RWPE2 (cell line): Measurements from ENCODE around the gene SYNGAP1.
"Not testable (repeated sequence)": the region's sequence is repeated elsewhere in the genome, so short reads cannot be mapped to it uniquely, and the experiment has no call there.

Experiments used
- ATAC-seq: fragments of 200-7000 bp; cut with Tn5 transposase; 3 replicates; pipeline ENCODE4 v1.9.1; 2021; ENCODE audit warnings: low read depth
- DNase-seq: peaks from one replicate; pipeline ENCODE4 v3.0.0-alpha.2; 2020; ENCODE audit warnings: low spot score
- H3K27ac ChIP-seq: fragments of 450-650 bp; 2 replicates; pipeline ENCODE4 v1.5.1; 2017; ENCODE audit warnings: mild to moderate bottlenecking; ENCODE audit not compliant: poor library complexity, severe bottlenecking
- H3K27me3 ChIP-seq: fragments of 250-450 bp; sonication (Bioruptor Pico); 2 replicates; pipeline ENCODE4 v1.5.1; 2021; ENCODE audit warnings: mild to moderate bottlenecking, moderate library complexity; ENCODE audit not compliant: insufficient read depth, poor library complexity, severe bottlenecking
- H3K36me3 ChIP-seq: fragments of 250-450 bp; sonication (Bioruptor Pico); 2 replicates; pipeline ENCODE4 v1.5.1; 2020; ENCODE audit warnings: low read depth, mild to moderate bottlenecking, moderate library complexity
- H3K4me1 ChIP-seq: fragments of 250-450 bp; sonication (Bioruptor Pico); 2 replicates; pipeline ENCODE4 v1.5.1; 2021; ENCODE audit warnings: mild to moderate bottlenecking, moderate library complexity; ENCODE audit not compliant: insufficient read depth, poor library complexity, severe bottlenecking
- H3K4me3 ChIP-seq: fragments of 250-450 bp; sonication (Bioruptor Pico); 2 replicates; pipeline ENCODE4 v1.5.1; 2021; ENCODE audit warnings: mild to moderate bottlenecking, moderate library complexity; ENCODE audit not compliant: severe bottlenecking
- H3K9me3 ChIP-seq: fragments of 250-450 bp; sonication (Bioruptor Pico); 2 replicates; pipeline ENCODE4 v1.5.1; 2021; ENCODE audit warnings: mild to moderate bottlenecking, moderate library complexity; ENCODE audit not compliant: severe bottlenecking
- TF ChIP-seq, protein P1 (sequence below): fragments of 450-650 bp; IDR thresholded peaks from one replicate; pipeline ENCODE4 v1.5.1; 2017; ENCODE audit warnings: mild to moderate bottlenecking, moderate library complexity; ENCODE audit not compliant: poor library complexity, severe bottlenecking

The SYNGAP1 gene

DNA sequence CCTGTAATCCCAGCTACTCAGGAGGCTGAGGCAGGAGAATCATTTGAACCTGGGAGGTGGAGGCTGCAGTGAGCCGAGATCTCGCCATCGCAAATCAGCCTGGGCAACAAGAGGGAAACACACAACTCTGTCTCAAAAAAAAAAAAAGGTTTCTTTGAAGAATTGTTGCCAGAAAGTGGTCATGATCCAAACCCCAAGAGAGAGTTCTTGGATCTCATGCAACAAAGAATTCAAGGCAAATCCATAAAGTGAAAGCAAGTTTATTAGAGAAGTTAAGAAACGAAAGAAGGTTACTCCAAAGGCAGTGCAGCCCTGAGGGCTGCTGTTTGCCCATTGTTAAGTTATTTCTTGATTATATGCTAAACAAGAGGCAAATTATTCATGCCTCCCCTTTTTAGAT lies 42.7 kb upstream of the SYNGAP1 start:
- H3K9me3 ChIP-seq = no peaks in the 10 kb centered on the region
- H3K4me3 ChIP-seq = no peak overlapping the region
- no peaks in the 10 kb centered on the region for H3K36me3 ChIP-seq
- no peak for DNase-seq
- peaks cover 23% of the 10 kb centered on the region for H3K4me1 ChIP-seq
- TF ChIP-seq, protein P1, sequence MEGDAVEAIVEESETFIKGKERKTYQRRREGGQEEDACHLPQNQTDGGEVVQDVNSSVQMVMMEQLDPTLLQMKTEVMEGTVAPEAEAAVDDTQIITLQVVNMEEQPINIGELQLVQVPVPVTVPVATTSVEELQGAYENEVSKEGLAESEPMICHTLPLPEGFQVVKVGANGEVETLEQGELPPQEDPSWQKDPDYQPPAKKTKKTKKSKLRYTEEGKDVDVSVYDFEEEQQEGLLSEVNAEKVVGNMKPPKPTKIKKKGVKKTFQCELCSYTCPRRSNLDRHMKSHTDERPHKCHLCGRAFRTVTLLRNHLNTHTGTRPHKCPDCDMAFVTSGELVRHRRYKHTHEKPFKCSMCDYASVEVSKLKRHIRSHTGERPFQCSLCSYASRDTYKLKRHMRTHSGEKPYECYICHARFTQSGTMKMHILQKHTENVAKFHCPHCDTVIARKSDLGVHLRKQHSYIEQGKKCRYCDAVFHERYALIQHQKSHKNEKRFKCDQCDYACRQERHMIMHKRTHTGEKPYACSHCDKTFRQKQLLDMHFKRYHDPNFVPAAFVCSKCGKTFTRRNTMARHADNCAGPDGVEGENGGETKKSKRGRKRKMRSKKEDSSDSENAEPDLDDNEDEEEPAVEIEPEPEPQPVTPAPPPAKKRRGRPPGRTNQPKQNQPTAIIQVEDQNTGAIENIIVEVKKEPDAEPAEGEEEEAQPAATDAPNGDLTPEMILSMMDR = no peak
- ATAC-seq = no peak
- no peak overlapping the region for H3K27ac ChIP-seq
- no peaks in the 10 kb centered on the region for H3K27me3 ChIP-seq

DNA sequence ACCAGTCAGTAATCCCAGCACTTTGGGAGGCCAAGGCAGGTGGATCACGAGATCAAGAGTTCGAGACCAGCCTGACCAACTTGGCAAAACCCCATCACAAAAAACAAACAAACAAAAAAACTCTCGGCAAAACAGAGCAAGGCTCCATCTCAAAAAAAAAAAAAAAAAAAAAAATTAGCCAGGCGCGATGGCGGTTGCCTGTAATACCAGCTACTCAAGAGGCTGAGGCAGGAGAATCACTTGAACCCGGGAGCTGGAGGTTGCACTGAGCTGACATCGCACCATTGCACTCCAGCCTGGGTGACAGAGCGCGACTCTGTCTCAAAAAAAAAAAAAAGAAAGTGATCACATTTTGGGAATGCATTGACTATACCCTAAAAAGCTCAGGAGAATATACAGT lies 40.7 kb upstream of the SYNGAP1 start:
- DNase-seq, H3K27me3 ChIP-seq, H3K36me3 ChIP-seq, H3K4me3 ChIP-seq, H3K9me3 ChIP-seq, ATAC-seq, H3K27ac ChIP-seq: not testable (repeated sequence)
- H3K4me1 ChIP-seq = peaks cover 21% of the 10 kb centered on the region

DNA sequence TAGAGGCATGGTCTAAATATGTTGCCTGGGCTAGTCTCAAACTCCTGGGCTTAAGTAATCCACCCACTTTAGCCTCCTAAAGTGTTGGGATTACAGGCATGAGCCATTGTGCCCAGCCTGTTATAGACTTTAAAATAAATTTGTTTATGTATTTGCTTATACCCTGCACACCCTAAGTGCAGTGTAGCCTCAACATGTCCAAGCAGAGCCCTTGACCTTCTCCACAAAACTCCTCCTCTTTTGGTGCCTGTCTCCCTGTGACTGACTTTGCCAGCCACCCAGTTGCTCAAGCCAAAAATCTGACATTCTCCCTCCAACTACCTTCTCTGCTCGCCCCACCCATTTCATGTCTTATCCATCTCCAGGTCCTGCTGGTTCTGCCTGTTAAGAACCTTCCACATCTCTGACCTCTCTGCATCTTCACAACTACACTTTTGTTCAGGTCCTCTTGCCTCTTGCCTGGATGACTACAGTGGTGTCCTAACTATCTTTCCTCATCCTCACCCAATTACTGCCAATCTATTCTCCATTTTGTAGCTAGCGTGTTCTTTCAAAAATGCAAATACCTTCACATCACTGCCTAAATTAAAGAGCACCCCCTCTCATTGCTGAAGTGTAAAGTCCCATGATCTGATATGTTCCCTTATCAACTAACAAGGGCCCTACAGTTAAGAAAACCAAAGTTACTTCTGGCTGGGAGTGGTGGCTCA lies 39.4 kb upstream of the SYNGAP1 start:
- DNase-seq = no peak
- Histone ChIP-seq H3K4me3 (no peak overlapping the region), H3K4me1 (peaks cover 10% of the 10 kb centered on the region), H3K36me3 (no peaks in the 10 kb centered on the region), H3K27ac (no peak overlapping the region), H3K9me3 (no peaks in the 10 kb centered on the region), H3K27me3 (no peaks in the 10 kb centered on the region)
- TF ChIP-seq, protein P1 = no peak
- no peak for ATAC-seq

DNA sequence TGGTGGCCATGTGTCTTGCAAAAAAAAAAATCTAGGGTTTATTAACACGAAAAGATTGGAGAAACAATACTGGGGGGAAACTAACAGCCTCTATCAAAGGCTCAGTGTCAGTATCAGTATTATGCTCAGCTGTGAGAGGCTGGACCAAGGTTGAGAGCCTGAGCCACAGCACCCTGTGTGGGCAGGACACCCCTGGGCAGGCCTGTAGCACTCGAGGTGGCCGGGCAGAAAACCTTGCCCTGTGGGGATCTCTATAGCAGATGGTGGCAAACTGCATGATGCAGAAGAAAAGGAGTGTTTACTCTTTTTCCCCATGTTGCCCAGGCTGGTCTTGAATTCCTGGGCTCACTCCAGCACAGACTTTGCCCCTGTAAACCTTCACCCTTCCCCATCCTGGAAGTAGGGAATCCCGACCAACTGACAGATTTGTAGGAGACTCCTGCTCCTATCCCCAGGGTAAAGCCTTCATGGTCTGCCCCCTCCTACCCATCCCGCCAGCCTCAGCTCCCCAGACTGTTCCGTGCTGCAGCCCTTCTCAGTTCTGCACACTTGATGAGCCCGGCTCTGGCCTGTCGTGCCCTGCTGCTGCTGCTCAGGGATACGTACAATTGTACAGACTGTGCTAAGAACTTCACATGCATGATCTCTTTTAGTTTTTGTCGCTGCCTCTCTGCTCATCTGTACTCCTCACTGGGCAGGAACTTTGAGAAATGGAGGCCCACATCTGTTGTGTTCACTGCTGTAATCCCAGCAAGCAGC lies 36.3 kb upstream of the SYNGAP1 start:
- no peaks in the 10 kb centered on the region for H3K36me3 ChIP-seq
- no peaks in the 10 kb centered on the region for H3K4me1 ChIP-seq
- ATAC-seq = no peak
- no peaks in the 10 kb centered on the region for H3K27me3 ChIP-seq
- H3K4me3 ChIP-seq = no peak overlapping the region
- no peak for DNase-seq
- no peaks in the 10 kb centered on the region for H3K9me3 ChIP-seq
- no peak overlapping the region for H3K27ac ChIP-seq
- TF ChIP-seq, protein P1 = no peak

DNA sequence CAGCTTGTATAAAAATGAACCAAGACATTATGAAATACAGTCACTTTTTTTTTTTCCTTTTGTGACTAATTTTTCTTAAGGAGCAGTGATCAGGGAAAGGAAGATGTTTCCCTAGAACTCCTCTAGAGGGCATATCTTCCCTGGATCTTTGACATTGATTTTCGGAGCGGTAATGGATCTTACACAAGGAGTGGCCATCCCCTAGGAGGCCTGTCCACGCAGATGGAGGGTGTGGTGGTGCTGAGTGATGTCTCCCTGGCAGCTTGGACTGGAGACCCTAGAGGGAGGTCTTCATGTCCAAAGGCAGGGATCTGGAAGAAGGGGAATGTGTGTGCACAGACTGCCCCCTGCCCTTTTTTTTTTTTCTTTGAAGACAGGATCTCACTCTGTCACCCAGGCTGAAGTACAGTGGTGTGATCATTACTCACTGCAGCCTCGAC lies 35.3 kb upstream of the SYNGAP1 start:
- DNase-seq = no peak
- no peak overlapping the region for H3K4me3 ChIP-seq
- TF ChIP-seq, protein P1 = peak; percentile 70
- H3K9me3 ChIP-seq = no peaks in the 10 kb centered on the region
- no peak overlapping the region for H3K27ac ChIP-seq
- ATAC-seq = peak; percentile 78
- no peaks in the 10 kb centered on the region for H3K4me1 ChIP-seq
- H3K36me3 ChIP-seq = no peaks in the 10 kb centered on the region
- H3K27me3 ChIP-seq = no peaks in the 10 kb centered on the region
